G401 (cell line): Measurements from ENCODE around the gene INPP5A. TPM values are rescaled to one million over a fixed set of nuclear protein-coding genes. Genes with fewer than 3 reads are reported as not detected.
"Not testable (repeated sequence)": the region's sequence is repeated elsewhere in the genome, so short reads cannot be mapped to it uniquely, and the experiment has no call there.

Source experiments
- DNase-seq: peaks from one replicate; pipeline ENCODE4 v3.0.0-alpha.2; 2015; ENCODE audit warnings: low spot score
- in situ Hi-C: cut with HindIII; loops from 2 replicates; pipeline ENCODE4 v1.10.0; 2016; ENCODE audit warnings: low sequenced_read_pairs, mixed read lengths
- total RNA-seq: library from RNA; depleted of rRNA; stranded (reverse); fragments of >200 nt; shearing (Covaris generic); gene quantifications from 2 replicates; pipeline ENCODE4 v1.2.3, GENCODE V29; 2014

INPP5A gene
- total RNA-seq, 1 experiment from 2014 or later = 44.3 TPM

DNA sequence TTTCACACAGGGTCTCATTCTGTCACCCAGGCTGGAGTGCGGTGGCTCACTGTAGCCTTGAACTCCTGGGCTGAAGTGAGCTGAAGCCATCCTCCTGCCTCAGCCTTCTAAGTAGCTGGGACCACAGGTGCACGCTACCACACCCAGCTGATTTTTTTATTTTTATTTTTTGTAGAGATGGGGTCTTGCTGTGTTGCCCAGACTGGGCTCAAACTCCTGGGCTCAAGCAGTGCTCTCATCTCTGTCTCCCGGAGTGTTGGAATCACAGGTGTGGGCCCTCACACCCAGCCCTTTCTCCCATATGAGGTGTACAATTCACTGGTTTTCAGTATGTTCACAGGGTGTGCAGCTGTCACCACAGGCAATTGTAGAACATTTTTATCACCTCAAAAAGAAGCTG lies 5.2 kb downstream of the INPP5A start:
- DNase-seq = no peak
- in situ Hi-C loops = no loop called here

DNA sequence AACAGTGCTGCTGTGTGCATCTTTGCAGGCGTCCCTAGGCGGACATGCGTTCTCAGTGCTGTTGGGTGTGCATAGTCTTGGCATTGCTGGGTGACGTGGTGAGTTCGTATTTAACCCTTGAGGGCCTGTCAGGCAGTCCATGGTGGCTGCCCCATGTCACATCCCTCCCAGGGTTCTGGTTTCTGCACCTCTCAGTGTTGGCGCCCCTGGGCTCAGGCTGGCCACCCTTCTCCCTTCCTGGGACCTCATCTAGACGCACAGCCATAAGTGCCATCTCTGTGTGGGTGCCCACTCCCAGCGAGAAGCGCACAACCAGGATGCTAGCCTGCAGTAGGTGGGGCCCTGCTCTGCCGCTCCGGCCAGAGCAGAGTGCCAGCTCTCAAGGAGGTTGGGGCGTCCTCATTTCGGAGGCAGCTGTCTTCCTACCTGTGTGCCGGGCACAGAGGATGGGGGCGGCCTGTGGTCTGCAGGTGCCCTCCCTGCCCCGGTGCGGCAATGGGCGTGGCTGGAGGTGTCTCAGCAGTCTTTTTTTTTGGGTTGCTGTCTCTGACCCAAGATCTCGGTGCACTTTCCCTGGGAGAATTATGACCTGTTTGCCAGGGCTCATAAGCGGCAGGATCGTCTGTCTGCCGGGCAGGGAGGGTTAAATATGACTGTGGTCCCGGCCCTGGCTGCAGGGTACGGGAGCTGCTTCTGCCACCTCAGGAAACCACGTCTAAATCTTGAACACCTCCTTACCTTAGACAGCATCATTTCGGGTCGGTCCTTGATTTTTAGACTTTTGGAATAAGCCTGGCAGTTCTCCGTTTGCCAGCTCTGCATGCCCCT lies 6.5 kb downstream of the INPP5A start:
- peak; percentile 16 for DNase-seq
- in situ Hi-C loops = no loop called here

DNA sequence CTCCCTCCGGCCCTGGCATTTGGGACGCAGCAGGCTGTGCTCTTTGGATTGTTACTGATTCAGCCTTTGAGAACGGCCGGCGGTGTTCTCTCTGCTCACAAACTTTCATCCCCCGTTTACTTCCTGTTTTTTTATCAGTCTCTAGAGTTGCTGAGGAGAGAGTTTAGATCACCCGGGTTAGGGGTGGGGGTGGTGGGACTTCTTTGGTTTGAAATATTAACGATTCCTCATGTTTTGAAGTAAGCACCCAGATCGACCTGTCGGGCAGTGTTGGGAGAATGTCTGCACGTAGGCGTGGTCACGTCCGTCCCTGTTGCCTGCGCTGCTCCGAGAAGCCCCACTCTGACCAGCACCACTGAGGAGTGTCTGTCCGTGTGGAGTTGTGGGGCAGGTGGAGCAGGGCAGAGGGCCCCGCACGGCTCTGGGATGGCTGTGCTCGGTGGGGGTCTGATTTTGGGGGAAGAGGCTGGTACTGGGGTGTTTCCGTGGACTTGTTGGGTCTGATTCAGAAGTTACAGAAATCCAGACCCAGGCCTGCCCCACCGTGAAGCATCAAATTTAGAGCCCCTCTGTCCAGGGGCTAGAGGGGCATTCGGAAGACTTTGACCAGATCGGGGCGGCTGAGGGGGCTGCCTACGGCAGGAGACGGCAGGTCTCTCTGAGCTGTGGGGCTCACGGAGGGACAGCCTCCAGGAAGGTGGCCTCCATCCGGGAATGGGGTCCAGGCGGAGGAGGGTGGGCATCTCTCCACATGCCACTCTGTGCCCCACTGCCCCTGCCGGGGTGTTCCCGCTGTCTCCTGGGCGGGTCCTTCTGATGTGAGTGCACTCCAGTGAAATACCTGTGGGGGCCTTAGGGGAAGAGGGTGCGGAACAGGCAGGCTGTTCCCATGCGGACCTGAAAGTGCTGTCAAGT lies 7.4 kb downstream of the INPP5A start:
- peak; percentile 18 for DNase-seq
- in situ Hi-C loops = no loop called here

DNA sequence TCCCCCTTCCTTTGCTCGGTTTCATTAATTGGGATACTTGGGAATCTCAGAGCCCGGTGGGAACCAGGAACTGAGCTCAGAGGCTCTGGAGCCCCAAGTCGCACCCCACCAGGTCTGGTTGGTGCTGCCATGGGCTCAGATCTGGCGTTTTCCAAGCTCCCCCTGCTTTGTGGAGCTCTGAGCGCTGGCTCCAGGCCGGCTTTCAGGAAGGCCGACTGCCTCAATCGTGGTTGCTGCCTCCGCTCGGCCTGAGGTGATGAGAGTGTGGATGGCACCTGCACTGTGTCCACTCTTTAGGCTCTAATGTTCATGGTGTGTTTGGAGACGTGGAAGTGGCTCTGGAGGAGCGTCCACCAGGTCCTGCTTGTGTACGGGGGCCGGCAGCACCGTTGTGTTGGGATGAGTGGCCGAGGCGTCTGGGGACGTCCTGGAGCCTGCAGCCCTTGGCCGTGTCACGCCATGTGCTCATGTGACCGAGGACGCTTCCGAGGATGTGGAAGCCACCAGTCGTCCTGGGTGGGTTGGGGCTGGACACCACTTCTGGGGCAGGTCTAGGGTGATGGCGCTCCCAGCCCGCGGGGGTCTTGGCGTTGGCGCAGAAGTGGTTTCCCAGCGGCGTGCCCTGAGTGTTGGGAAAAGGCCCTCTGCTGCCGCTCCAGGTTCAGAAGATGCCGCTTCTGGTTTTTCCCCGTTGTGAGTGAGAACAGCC lies 8.2 kb downstream of the INPP5A start:
- DNase-seq = no peak
- in situ Hi-C loops = no loop called here

DNA sequence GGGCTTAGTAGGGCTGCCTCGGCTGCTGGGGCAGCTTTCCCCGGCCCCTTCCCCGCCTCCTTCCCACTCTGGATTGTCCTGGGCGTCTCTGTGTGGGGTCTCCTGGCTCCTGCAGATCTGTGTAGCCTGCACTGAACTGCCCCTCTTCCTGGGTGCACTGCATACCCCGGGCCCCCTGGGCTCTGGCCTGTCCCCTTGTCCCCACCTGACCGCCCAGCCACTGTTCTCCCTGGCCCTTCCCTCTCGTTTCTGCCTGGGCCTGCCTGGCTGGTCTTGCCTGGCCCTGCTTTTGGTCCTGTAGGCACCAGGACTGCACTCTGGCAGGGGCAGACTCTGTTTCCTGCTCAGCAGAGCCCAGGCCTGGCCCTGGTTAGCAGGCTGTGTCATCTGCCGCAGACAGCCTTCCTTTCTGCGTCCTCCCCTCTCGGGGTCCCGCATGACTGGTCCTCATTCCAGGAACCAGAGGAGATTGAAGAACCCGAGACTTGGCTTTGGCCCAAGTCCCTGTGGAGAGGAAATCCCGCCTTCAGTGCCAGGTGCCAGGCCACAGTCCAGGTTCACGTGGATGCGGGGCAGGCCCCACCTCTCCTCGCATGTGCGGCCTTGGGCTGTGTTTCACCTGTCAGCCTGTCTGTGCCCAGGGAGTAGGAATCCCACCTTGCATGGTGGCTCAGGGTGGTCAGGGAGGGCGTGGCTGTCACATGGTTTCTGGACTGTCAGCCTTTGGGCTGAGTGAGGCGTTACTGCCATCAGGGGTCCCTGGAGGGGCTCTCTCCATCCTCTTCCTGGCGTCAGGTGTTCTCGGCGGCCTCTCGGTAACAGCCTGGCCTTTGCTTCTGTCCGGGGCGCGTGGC lies 9.2 kb downstream of the INPP5A start:
- DNase-seq = peak; percentile 44
- in situ Hi-C loops = no loop called here

DNA sequence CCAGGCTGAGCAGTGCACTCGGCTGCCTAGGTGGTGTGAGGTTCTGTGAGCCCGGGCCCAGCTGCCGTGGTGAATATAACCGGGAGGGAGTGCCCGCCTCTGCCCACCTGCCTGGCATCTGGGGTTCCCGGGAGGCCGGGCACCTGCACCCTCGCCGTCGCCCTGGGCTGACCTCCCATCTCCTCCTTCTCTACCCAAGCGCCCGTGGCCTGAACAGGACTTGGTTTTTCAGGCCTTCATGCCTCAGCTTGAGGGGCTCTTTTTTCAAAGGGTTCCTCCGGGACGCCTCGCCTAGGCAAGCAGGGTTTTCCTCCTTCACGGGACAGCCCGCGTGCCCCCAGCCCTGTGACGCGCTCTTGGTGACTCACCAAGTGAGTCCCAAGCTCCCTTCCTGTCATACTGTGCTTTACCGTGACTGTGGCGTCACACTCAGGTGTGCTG lies 9.9 kb downstream of the INPP5A start:
- in situ Hi-C loops = no loop called here
- no peak for DNase-seq

DNA sequence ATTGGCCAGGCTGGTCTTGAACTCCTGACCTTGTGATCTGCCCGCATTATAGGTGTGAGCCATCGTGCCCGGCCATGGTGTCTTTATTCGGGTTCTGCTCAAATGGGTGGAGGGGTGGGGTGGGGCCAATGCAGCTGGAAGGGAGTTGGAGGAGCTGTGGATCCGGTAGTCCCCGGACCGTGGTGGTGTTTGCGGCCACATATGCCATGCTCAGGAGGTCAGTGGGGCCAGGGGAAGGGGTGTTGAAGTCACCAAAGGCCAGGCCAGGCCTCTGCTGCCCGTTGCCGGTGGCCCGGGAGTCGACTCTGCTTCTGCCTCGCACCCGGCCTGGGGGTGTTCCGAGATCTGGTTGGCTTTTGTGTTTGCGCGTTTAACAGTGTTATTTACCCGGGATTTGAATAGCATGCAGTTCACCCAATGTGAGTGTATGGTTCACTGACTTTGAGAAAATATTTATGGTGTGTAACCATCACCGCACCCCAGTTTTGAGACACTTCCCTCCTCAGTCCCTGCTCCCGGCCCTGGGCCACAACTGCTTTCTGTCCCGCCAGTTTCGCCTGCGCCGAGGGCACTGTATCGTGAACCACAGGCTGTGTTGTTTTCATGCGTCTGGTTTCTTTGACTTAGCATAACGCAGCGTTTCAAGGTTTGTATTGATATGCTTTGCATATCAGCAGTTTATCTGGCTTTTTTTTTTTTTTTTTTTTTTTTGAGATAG lies 10.7 kb downstream of the INPP5A start:
- in situ Hi-C loops = no loop called here
- no peak for DNase-seq

DNA sequence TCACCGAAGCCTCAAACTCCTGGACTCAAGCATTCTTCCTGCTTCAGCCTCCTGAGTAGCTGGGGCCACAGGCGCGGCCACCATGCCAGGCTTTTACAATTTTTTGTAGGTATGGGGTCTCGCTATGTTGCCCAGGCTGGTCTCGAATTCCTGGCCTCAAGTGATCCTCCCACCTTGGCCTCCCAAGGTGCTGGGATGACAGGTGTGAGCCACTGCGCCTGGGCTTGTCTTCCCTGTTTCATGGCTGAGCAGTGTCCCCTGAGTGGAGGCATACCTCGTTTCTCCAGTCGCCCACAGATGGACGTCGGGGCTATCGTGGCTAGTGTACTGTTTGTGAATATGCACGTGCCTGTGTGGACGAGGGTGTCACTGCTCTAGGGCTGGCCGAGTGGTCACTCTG lies 11.3 kb downstream of the INPP5A start:
- in situ Hi-C loops = no loop called here
- DNase-seq = no peak

DNA sequence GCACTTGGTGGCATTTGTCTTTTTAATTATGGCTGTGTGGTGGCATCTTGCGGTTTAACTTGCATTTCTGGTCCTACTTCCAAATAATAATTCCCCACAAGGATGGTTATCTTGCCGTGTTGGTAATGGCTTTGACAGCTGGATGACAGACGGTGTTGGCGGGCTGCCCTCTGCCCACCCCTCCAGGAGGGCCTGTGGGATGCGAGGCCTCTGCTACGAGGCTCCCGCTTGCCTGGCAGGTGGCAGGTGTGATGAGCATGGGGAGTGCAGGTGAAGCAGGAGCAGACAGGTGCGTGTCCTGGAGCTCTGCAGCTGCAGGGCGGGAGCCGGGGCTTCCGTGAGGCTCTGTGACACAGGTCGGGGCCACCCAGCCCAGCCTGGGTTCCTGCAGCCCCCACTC lies 11.8 kb downstream of the INPP5A start:
- in situ Hi-C loops = no loop called here

DNA sequence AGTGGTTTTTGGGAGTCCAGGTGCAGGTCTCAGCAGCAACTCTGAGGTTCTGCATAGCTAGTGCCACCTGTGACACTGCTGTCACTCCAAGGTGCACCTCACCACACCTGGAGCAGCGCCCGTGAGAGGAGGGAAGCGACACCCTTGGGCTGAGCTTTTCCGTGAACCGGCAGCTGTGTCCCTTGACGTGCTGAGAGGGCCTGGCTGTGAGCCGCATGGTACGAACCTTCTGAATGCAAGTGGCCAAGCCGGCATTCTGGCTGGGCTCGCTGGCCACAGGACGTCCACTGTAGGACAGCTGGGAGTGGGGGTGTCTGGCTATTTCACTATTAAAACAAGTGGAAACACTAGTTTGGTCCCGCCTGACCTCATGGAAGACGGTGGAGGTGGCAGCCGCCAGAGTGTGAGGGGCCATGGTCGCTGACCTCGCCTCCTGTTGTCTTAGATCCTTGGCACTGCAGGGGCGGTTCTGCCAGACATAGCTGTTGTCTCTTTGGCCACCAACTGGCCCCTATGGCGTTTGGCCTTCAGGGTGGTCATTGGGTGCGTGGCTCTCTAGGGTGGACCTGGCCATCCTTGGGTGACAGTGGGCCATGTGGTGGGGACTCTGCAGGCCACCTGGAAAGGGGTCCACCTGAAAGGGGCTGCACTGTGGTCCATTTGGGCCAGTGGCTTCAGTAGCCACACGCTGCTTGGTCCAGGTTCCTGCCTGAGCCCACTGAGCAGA lies 12.9 kb downstream of the INPP5A start:
- no peak for DNase-seq

More for the DNA sequence above, 11.8 kb downstream of the INPP5A start:
- no peak for DNase-seq

DNA sequence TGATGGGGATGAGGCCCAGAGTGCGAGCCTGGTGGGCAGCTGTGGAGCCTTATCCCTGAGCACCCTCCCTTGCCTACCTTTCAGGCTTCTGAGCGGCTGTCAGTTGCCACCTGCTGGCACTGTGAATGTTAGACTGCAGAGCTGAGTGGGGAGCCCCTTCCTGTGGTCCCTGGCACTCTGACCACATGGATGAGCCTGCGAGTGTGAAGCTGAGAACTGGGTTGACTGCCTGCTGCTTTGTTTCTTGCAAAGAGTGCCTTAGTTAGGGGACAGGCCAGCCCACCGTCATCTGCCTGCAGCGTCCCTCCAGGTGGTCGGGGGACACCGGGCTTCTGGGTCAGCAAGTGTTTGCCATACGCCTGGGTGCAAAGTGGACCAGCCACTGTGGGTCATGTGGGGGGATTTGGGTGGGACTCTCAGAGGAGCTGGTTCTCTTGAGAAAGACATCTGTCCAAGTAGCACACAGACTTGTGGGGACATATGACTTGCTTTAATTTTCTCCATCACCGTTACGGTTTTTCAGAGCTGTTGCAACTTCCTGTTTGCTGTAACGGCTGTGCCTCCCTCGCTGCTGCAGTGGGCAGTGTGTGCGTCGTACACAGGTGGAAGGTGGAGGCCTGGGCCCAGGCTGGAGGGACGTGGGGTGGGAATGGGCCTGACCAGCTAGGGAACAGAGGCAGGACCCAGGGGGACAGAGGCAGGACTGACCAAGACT lies 13.7 kb downstream of the INPP5A start:
- no peak for DNase-seq
- in situ Hi-C loops = no loop called here

More for the DNA sequence above, 12.9 kb downstream of the INPP5A start:
- in situ Hi-C loops = no loop called here

DNA sequence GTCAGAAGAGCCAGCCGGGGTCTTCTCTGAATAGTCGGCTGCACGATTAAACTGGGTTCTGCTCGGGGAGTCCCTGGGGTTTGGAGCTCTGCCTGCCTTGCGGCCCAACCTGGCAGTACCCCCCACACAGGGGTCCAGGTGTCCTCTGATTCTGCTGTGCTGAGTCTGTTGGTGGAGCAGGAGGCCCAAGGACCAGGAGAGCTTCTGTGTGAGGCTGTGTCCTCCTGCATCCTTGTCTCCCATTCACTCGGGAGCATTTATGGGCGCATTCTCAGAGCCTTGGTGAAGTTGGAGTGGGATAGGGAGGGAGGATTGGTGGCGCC lies 14.2 kb downstream of the INPP5A start:
- no peak for DNase-seq
- in situ Hi-C loops = no loop called here

DNA sequence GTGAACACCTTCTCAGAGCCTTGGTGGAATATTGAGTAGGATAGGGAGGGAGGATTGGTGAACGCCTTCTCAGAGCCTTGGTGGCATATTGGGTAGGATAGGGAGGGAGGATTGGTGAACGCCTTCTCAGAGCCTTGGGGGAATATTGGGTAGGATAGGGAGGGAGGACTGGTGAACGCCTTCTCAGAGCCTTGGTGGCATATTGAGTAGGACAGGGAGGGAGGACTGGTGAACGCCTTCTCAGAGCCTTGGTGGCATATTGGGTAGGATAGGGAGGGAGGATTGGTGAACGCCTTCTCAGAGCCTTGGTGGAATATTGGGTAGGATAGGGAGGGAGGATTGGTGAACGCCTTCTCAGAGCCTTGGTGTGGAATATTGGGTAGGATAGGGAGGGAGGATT lies 15.0 kb downstream of the INPP5A start:
- in situ Hi-C loops, DNase-seq: not testable (repeated sequence)

DNA sequence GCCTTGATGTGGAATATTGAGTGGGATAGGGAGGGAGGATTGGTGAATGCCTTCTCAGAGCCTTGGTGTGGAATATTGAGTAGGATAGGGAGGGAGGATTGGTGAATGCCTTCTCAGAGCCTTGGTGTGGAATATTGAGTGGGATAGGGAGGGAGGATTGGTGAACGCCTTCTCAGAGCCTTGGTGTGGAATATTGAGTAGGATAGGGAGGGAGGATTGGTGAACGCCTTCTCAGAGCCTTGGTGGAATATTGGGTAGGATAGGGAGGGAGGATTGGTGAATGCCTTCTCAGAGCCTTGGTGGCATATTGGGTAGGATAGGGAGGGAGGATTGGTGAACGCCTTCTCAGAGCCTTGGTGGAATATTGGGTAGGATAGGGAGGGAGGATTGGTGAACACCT lies 16.0 kb downstream of the INPP5A start:
- DNase-seq, in situ Hi-C loops: not testable (repeated sequence)

DNA sequence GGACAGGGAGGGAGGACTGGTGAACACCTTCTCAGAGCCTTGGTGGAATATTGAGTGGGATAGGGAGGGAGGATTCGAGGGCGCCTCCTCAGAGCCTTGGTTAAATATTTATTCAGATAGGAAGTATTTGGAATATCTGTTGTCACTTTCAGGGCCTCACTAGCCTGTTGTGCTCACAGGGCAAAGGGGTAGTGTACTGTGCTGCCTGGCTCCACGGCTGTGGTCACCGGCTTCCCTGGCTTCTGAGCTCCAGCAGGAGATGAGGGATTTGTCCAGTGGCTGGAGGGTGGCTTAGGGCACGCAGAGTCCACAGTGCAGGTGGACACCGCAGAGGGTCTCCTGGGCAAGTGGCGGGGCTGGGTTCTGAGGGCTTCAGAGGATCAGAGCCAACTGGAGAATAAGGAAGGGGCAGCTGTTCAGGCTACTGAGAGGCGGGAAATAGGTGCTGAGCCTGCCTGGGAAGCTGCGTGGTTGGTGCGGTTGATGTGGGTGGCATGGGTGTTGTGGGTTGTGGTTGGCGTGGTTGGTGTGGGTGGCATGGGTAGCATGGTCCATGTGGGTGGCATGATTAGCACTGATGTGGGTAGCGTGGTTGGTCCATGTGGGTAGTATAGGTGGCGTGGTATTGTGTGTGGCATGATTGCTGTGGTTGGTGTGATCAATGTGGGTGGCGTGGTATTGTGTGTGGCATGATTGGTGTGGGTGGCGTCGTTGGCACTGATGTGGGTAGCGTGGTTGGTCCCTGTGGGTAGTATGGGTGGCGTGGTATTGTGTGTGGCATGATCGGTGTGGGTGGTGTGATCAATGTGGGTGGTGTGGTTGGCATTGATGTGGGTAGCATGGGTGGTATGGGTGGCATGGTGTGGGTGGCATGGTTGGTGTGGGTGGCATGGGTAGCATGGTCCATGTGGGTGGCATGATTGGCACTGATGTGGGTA lies 16.7 kb downstream of the INPP5A start:
- in situ Hi-C loops = no loop called here
- DNase-seq = no peak
